Measurements from ENCODE around the gene CFAP90. TPM values are rescaled to one million over a fixed set of nuclear protein-coding genes. Genes with fewer than 3 reads are reported as not detected.

CFAP90 gene
- total RNA-seq, 1 donor from 2014 or later = 10.7 TPM

DNA sequence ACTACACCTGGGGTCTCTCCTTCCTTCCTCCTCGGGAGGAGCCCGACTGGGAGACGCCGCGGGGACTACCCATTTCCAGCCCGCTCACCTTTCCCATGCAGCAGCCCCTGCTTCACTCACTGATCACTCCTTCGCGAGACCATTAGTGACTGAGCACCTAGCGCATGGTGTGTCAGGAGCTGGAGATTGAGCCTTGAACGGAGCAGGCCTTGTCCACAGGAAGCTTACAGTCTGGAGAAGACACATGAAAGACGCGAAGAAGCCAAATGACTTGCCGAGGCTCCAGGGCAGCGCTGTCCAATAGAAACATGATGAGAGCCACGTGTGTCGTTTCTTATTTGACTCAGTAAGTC, 283 bp upstream of the CFAP90 start:
- H3K27me3 ChIP-seq (ENCODE audit: low read depth) = peaks cover 17% of the 10 kb centered on the region
- ATAC-seq (no peak), DNase-seq (no peak)
- intact Hi-C loops (cut with DNase I) = no loop called here
- H3K4me1 ChIP-seq = peaks cover 25% of the 10 kb centered on the region
- H3K9me3 ChIP-seq = no peaks in the 10 kb centered on the region
- H3K36me3 ChIP-seq = no peaks in the 10 kb centered on the region
- TF ChIP-seq, protein P1, sequence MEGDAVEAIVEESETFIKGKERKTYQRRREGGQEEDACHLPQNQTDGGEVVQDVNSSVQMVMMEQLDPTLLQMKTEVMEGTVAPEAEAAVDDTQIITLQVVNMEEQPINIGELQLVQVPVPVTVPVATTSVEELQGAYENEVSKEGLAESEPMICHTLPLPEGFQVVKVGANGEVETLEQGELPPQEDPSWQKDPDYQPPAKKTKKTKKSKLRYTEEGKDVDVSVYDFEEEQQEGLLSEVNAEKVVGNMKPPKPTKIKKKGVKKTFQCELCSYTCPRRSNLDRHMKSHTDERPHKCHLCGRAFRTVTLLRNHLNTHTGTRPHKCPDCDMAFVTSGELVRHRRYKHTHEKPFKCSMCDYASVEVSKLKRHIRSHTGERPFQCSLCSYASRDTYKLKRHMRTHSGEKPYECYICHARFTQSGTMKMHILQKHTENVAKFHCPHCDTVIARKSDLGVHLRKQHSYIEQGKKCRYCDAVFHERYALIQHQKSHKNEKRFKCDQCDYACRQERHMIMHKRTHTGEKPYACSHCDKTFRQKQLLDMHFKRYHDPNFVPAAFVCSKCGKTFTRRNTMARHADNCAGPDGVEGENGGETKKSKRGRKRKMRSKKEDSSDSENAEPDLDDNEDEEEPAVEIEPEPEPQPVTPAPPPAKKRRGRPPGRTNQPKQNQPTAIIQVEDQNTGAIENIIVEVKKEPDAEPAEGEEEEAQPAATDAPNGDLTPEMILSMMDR (IDR thresholded peaks at IDR 0.05) = no peak
- H3K4me3 ChIP-seq = peak overlapping the region; percentile 60
- no peak overlapping the region for H3K27ac ChIP-seq

DNA sequence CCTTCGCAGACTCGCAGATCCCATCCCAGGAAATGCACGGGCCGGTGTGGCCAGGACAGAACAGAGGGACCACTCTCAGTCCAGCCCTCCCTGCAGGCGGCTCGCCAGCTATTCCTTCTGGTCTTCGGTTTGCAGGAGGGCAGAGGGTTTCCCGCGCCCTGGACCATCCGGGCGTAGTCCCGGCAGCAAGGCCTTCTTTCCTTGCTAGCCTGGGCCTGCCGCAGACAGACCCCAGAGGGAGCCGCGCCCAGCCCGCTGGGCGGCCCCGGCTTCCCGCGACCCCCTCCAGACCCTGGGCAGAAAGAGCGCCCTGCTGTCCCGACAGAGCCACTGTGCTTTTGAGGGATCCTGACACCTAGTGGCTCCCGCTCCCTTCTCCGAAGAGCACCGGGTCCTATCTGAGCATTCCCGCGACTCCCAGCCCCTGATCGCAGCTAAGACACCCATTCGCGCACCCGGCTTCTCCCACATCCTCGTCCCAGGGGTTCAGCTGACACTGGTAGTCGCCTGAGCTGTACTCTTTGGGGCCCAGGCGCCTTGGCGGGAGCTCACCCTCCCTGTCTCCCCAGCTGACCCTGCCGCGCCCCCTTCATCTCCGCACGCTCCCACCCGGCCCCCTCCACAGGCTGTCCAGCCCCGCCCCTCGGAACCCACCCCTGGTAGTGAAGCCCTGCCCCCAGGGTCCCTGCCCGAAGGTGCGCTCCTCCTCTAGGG, 1.1 kb downstream of the CFAP90 start:
- Histone ChIP-seq H3K36me3 (no peaks in the 10 kb centered on the region), H3K4me3 (peak overlapping the region; percentile 60), H3K4me1 (peaks cover 25% of the 10 kb centered on the region), H3K27ac (no peak overlapping the region), H3K27me3 (ENCODE audit: low read depth) (peaks cover 22% of the 10 kb centered on the region), H3K9me3 (no peaks in the 10 kb centered on the region)
- no peak for DNase-seq
- peak; percentile 29 to 39 for ATAC-seq
- TF ChIP-seq, protein P1 (IDR thresholded peaks at IDR 0.05) = no peak
- intact Hi-C loops (cut with DNase I) = no loop called here

DNA sequence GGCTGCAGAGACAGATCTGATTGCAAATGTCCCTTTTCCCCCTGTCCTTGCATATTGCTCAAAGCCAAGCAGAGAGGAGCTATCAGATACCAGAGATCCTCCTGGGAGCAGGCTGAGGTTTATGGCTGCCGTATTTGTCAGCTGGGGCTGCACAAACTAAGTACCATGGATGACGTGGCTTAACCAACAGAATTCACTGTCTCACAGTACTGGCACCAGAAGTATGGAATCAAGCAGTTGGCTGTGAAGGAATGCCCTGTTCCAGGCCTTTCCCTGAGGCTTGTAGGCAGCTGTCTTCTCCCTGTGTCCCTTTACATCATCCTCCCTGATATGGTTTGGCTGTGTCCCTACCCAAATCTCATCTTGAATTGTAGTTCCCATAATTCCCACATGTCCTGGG, 2.6 kb downstream of the CFAP90 start:
- Histone ChIP-seq H3K27ac (no peak overlapping the region), H3K36me3 (no peaks in the 10 kb centered on the region), H3K9me3 (no peaks in the 10 kb centered on the region), H3K27me3 (ENCODE audit: low read depth) (peaks cover 22% of the 10 kb centered on the region), H3K4me1 (peaks cover 25% of the 10 kb centered on the region), H3K4me3 (no peak overlapping the region)
- no peak for DNase-seq
- TF ChIP-seq, protein P1 (IDR thresholded peaks at IDR 0.05) = no peak
- intact Hi-C loops (cut with DNase I) = no loop called here
- no peak for ATAC-seq

DNA sequence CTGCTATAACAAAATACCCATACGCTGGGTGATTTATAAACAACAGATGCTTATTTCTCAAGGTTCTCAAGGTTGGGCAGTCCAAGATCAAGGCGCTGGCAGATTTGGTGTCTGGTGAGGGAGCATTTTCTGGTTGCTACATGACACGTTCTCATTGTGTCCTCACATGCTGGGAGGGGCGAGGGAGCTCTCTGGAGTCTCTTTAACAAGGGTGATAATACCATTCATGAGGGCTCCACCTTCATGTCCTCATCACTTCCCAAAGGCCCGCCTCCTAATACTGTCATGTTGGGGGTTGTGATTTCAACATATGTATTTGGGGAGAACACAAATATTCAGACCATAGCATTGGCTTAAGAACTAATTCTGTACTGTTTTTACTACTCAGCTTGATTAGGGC, 4.6 kb downstream of the CFAP90 start:
- no peak overlapping the region for H3K27ac ChIP-seq
- H3K4me3 ChIP-seq = no peak overlapping the region
- H3K4me1 ChIP-seq = peaks cover 14% of the 10 kb centered on the region
- no peaks in the 10 kb centered on the region for H3K9me3 ChIP-seq
- H3K27me3 ChIP-seq (ENCODE audit: low read depth) = peaks cover 22% of the 10 kb centered on the region
- ATAC-seq (no peak), DNase-seq (no peak)
- TF ChIP-seq, protein P1 (IDR thresholded peaks at IDR 0.05) = no peak
- no peaks in the 10 kb centered on the region for H3K36me3 ChIP-seq
- intact Hi-C loops (cut with DNase I) = no loop called here

DNA sequence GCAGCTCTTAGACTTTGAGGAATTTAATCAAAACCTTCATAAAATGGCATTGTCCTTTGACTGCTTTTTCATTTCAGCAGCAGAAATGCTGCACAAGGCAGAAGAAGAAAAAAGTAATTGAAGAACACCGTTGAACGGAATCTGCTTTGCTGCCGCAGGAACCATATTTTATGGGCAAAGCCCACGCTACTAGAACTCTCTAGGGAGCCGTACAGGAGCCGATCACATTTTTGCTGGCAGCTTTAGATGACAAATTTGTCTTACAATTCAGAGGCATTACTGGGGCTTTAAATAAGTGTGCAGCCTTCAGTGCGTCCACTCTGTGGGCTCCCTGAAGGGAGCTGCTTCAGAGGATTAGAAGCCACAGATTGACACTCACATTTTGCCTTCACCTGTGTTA, 5.4 kb downstream of the CFAP90 start:
- H3K36me3 ChIP-seq = no peaks in the 10 kb centered on the region
- ATAC-seq (no peak), DNase-seq (no peak)
- TF ChIP-seq, protein P1 (IDR thresholded peaks at IDR 0.05) = no peak
- H3K9me3 ChIP-seq = no peaks in the 10 kb centered on the region
- intact Hi-C loops (cut with DNase I) = no loop called here
- peaks cover 22% of the 10 kb centered on the region for H3K27me3 ChIP-seq (ENCODE audit: low read depth)
- no peak overlapping the region for H3K4me3 ChIP-seq
- peaks cover 9% of the 10 kb centered on the region for H3K4me1 ChIP-seq
- H3K27ac ChIP-seq = no peak overlapping the region

Measured in lower lobe of right lung (tissue), 2 donors.